Endodermal cell (in vitro differentiated cells): ENCODE measurements around the gene PXDC1. TPM values are rescaled to one million over a fixed set of nuclear protein-coding genes. Genes with fewer than 3 reads are reported as not detected.

Source experiments
- DNase-seq: peaks from one replicate; pipeline ENCODE4 v3.0.0-alpha.2; 2017
- H3K27ac ChIP-seq: 2 replicates; pipeline ENCODE4 v1.5.1; 2013; ENCODE audit warnings: mild to moderate bottlenecking, low read depth, low read length, moderate library complexity
- H3K27me3 ChIP-seq: 2 replicates; pipeline ENCODE4 v1.6.1; 2013; ENCODE audit warnings: mild to moderate bottlenecking, low read length, moderate library complexity; ENCODE audit not compliant: insufficient read depth, control insufficient read depth, poor library complexity, severe bottlenecking
- H3K36me3 ChIP-seq: 2 replicates; pipeline ENCODE4 v1.7.0; 2013; ENCODE audit warnings: mild to moderate bottlenecking, low read length, moderate library complexity; ENCODE audit not compliant: control insufficient read depth, insufficient read depth
- H3K4me1 ChIP-seq: one replicate; pipeline ENCODE4 v1.7.0; 2013; ENCODE audit warnings: low read length; ENCODE audit not compliant: control insufficient read depth, insufficient read depth
- H3K4me3 ChIP-seq: 2 replicates; pipeline ENCODE4 v1.5.1; 2013; ENCODE audit warnings: mild to moderate bottlenecking, low read length, moderate library complexity
- H3K9ac ChIP-seq: 2 replicates; pipeline ENCODE4 v1.6.1; 2013; ENCODE audit warnings: mild to moderate bottlenecking, low read length, moderate library complexity; ENCODE audit not compliant: poor library complexity, severe bottlenecking; ENCODE audit errors: extremely low read depth
- H3K9me3 ChIP-seq: 2 replicates; pipeline ENCODE4 v1.6.1; 2013; ENCODE audit warnings: mild to moderate bottlenecking, low read length, moderate library complexity; ENCODE audit not compliant: control insufficient read depth
- H3K27ac Mint-ChIP-seq: 2 replicates; pipeline ENCODE4 v1.8.0; 2020; ENCODE audit warnings: mixed read lengths
- H3K27me3 Mint-ChIP-seq: 2 replicates; pipeline ENCODE4 v1.8.0; 2021; ENCODE audit warnings: mild to moderate bottlenecking, mixed read lengths; ENCODE audit not compliant: insufficient read depth
- H3K36me3 Mint-ChIP-seq: 2 replicates; pipeline ENCODE4 v1.8.0; 2020; ENCODE audit warnings: low read depth, mixed read lengths
- H3K4me1 Mint-ChIP-seq: 2 replicates; pipeline ENCODE4 v1.8.0; 2020; ENCODE audit warnings: mixed read lengths
- H3K4me3 Mint-ChIP-seq: 2 replicates; pipeline ENCODE4 v1.8.0; 2020; ENCODE audit warnings: mild to moderate bottlenecking, moderate library complexity, mixed read lengths
- H3K9me3 Mint-ChIP-seq: 2 replicates; pipeline ENCODE4 v1.8.0; 2020; ENCODE audit warnings: mild to moderate bottlenecking, mixed read lengths
- CTCF ChIP-seq: fragments of 200-600 bp; sonication (generic); conservative IDR thresholded peaks from 2 replicates; pipeline ENCODE4 v1.5.0; 2021; ENCODE audit warnings: antibody characterized with exemption, mild to moderate bottlenecking
- WGBS, 2 experiments: methylation state at CpG; one replicate each; pipeline versions ENCODE4 v1.1.5 to v1.1.7; 2013; ENCODE audit warnings: missing lambda C conversion rate in 2 of 2, mixed read lengths in 1 of 2; ENCODE audit not compliant: insufficient coverage in 1 of 2, insufficient read length in 1 of 2; 5-methylcytosine and 5-hydroxymethylcytosine counted together
- total RNA-seq, 2 donors: library from RNA; stranded (reverse); fragmentation: NEBNext Ultra II Directional in 1 of 2; extraction: Animal tissue kit (Norgen Biotek cat#: 25700) in 1 of 2; gene quantifications; 2 replicates in 1 of 2; 3 replicates in 1 of 2; pipeline ENCODE4 v1.2.1, GENCODE V29; 2021

The PXDC1 gene
- total RNA-seq, 2 donors from 2014 or later, result 3.3 to 4.6 TPM

GRCh38 chr6:3757241-3757641, 5.7 kb upstream of the PXDC1 start:
- Mint-ChIP-seq H3K4me3 (no peak overlapping the region), H3K27me3 (peaks cover 13% of the 10 kb centered on the region), H3K36me3 (no peaks in the 10 kb centered on the region), H3K4me1 (peaks cover 16% of the 10 kb centered on the region), H3K27ac (no peak overlapping the region), H3K9me3 (no peaks in the 10 kb centered on the region)
- no peaks in the 10 kb centered on the region for H3K36me3 ChIP-seq
- no peak overlapping the region for H3K27ac ChIP-seq
- no peak for DNase-seq
- no peak overlapping the region for H3K9ac ChIP-seq
- no peaks in the 10 kb centered on the region for H3K9me3 ChIP-seq
- peaks cover 16% of the 10 kb centered on the region for H3K27me3 ChIP-seq
- WGBS, 2 experiments, result 94 to 96% methylated on average over 9 of the region's 9 CpGs
- no peak for TF ChIP-seq CTCF
- H3K4me1 ChIP-seq, result no peaks in the 10 kb centered on the region
- H3K4me3 ChIP-seq, result no peak overlapping the region

GRCh38 chr6:3756546-3756945, 5.0 kb upstream of the PXDC1 start:
- Mint-ChIP-seq H3K27ac (peak overlapping the region; percentile 74), H3K9me3 (no peaks in the 10 kb centered on the region), H3K4me3 (no peak overlapping the region), H3K27me3 (peaks cover 15% of the 10 kb centered on the region), H3K36me3 (no peaks in the 10 kb centered on the region), H3K4me1 (peaks cover 16% of the 10 kb centered on the region)
- TF ChIP-seq CTCF, result no peak
- H3K27me3 ChIP-seq, result peaks cover 22% of the 10 kb centered on the region
- DNase-seq, result no peak
- H3K27ac ChIP-seq, result no peak overlapping the region
- 64 to 72% methylated on average over 2 to 3 of the region's 3 CpGs for WGBS, 2 experiments
- H3K9me3 ChIP-seq, result no peaks in the 10 kb centered on the region
- no peak overlapping the region for H3K9ac ChIP-seq
- H3K4me3 ChIP-seq, result no peak overlapping the region
- H3K4me1 ChIP-seq, result no peaks in the 10 kb centered on the region
- no peaks in the 10 kb centered on the region for H3K36me3 ChIP-seq

- no peaks in the 10 kb centered on the region for H3K4me1 ChIP-seq
These were observed 4.4 kb upstream of the PXDC1 start for GRCh38 chr6:3755637-3756545.

More at GRCh38 chr6:3755637-3756545, 4.4 kb upstream of the PXDC1 start:
- Histone ChIP-seq H3K9me3 (no peaks in the 10 kb centered on the region), H3K27me3 (peaks cover 26% of the 10 kb centered on the region), H3K9ac (no peak overlapping the region), H3K36me3 (no peaks in the 10 kb centered on the region), H3K4me3 (no peak overlapping the region), H3K27ac (no peak overlapping the region)
- no peak for TF ChIP-seq CTCF
- peak overlapping the region; percentile 74 for H3K27ac Mint-ChIP-seq
- H3K27me3 Mint-ChIP-seq, result peaks cover 17% of the 10 kb centered on the region
- peaks cover 16% of the 10 kb centered on the region for H3K4me1 Mint-ChIP-seq
- H3K9me3 Mint-ChIP-seq, result no peaks in the 10 kb centered on the region
- DNase-seq, result peak; percentile 60
- no peak overlapping the region for H3K4me3 Mint-ChIP-seq
- 51 to 61% methylated on average over 5 to 10 of the region's 11 CpGs for WGBS, 2 experiments
- no peaks in the 10 kb centered on the region for H3K36me3 Mint-ChIP-seq
